GM12875 (cell line): Measurements from ENCODE around the gene TRAF2.
A peak's percentile ranks its signal among the peaks of the same experiment; 100 is the strongest.

Experiments used
- H3K4me3 ChIP-seq: one replicate; pipeline ENCODE4 v1.5.1; 2011; ENCODE audit warnings: low read depth, low read length, control low read depth
- TF ChIP-seq, protein P1 (sequence below): IDR thresholded peaks from 2 replicates; pipeline ENCODE4 v1.5.1; 2011; ENCODE audit warnings: low read depth, mild to moderate bottlenecking, control low read depth, inconsistent platforms, low read length, moderate library complexity, borderline replicate concordance; ENCODE audit not compliant: insufficient read depth

Gene TRAF2

DNA sequence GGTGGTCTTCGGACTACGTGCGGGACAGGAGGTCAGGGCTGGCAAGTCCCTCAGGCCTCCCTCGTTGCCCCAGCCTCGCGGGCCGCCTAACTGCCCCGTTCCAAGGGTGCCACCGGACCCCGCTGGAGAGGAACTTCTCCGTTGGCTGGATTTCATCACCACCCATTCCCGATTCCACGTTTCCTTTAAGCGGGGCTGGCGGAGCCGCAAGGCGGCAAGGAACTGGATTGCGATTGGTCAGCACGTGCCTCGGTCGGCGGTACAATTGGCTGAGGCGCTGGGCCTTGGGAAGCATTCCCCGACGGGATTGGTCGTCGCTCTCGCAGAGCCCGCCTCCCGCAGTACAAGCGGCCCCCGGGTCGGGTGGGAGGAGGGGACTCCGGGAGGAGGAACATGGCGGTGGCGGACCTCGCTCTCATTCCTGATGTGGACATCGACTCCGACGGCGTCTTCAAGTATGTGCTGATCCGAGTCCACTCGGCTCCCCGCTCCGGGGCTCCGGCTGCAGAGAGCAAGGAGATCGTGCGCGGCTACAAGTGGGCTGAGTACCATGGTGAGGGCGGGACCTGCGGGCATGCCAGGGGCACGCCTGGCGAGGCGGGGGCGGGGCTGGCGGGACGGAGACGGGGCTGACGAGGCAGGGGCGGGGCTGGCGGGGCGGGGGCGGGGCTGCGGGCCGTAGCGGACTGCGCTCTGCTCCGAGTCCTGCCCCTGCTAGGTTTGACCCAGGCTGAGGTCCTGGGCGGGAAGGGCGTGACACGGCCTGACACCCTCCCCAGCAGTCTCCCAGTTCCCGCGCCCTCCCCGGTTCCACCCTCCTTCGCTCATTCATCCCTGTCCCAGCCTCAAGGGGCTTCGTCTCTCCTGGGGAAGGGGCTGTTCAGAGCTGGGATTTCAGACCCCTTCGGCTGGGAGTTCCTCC, 37.0 kb upstream of the TRAF2 start, which contains the start of gene PHPT1:
Gene PHPT1 (plus strand): TSS at position 372 of the 922 bp plus-strand sequence. CDS start 22 bp downstream, at position 394.
- TF ChIP-seq, protein P1, sequence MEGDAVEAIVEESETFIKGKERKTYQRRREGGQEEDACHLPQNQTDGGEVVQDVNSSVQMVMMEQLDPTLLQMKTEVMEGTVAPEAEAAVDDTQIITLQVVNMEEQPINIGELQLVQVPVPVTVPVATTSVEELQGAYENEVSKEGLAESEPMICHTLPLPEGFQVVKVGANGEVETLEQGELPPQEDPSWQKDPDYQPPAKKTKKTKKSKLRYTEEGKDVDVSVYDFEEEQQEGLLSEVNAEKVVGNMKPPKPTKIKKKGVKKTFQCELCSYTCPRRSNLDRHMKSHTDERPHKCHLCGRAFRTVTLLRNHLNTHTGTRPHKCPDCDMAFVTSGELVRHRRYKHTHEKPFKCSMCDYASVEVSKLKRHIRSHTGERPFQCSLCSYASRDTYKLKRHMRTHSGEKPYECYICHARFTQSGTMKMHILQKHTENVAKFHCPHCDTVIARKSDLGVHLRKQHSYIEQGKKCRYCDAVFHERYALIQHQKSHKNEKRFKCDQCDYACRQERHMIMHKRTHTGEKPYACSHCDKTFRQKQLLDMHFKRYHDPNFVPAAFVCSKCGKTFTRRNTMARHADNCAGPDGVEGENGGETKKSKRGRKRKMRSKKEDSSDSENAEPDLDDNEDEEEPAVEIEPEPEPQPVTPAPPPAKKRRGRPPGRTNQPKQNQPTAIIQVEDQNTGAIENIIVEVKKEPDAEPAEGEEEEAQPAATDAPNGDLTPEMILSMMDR = no peak
- peak within 1 kb of the TSS; percentile 78 for H3K4me3 ChIP-seq

DNA sequence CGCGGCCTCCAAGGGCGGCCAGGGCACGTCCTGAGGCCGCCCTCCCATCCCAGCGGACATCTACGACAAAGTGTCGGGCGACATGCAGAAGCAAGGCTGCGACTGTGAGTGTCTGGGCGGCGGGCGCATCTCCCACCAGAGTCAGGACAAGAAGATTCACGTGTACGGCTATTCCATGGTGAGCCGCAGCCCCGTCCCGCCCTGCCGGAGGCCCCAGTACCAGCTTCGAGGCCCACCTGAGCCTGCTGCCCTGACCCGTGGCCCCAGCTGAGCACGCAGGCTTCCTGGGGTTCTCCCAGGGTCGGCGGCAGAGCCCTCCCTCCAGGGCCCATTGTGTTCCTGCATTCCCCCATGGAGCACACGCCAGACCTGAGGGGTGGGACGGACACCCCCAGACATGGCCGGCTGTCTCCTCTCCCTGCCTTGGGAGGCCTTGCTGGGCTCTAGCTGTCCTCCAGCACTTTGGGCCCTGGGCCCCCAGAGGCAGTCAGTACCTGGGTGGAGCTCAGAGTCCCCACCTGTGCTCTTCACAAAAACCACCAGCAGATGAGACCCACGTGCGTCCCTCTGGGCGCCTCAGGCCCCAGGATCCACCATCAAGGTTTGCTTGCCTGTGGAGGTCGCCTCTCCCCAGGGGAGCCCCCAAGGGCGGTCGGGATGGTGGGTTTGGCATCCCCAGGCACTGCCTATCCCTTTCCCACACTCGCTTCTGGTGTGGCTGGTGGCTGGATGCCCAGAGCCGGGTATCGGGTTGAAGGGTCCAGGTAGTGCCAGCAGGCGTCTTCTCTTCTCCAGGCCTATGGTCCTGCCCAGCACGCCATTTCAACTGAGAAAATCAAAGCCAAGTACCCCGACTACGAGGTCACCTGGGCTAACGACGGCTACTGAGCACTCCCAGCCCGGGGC, 36.1 kb upstream of the TRAF2 start:
- H3K4me3 ChIP-seq = peak overlapping the region; percentile 78
- TF ChIP-seq, protein P1 = no peak

DNA sequence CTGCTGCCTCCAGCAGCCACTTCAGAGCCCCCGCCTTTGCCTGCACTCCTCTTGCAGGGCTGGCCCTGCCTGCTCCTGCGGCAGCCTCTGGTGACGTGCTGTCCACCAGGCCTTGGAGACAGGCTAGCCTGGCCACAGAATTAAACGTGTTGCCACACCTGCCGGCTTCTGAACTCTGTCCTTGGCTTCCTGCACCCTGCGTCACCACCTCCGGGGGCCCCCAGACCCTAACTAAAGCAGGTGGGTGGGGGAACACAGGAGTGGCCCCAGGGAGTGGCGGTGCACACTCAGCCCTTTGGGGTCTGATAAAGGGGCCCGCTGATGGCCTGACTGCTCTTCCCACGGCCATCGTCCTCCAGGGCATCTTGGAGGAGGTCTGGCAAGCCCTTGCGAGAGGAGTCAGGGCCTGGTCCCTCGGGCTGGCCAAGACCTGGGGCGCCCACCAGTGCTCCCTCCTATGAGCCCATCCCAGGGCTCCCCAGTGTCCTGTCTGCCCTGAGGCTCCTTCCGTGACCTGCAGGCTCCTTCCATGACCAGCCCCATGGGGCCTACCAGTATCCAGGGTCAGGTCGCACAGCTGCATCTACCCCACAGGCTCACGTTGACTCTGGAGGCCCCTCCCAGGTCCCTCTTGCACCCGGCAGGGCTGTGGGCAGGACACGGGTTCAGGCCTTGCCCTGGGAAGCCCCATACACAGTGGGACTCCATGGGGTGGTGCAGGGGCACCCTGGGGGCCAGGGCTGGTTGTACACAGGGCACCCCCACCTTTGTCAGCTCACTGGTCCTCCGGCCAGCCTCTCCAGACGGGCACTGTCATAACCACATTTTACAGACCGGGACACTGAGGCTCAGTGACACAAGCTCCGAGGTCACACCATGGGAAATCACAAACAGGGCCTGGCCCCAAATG, 35.2 kb upstream of the TRAF2 start:
- no peak overlapping the region for H3K4me3 ChIP-seq
- TF ChIP-seq, protein P1 = no peak

DNA sequence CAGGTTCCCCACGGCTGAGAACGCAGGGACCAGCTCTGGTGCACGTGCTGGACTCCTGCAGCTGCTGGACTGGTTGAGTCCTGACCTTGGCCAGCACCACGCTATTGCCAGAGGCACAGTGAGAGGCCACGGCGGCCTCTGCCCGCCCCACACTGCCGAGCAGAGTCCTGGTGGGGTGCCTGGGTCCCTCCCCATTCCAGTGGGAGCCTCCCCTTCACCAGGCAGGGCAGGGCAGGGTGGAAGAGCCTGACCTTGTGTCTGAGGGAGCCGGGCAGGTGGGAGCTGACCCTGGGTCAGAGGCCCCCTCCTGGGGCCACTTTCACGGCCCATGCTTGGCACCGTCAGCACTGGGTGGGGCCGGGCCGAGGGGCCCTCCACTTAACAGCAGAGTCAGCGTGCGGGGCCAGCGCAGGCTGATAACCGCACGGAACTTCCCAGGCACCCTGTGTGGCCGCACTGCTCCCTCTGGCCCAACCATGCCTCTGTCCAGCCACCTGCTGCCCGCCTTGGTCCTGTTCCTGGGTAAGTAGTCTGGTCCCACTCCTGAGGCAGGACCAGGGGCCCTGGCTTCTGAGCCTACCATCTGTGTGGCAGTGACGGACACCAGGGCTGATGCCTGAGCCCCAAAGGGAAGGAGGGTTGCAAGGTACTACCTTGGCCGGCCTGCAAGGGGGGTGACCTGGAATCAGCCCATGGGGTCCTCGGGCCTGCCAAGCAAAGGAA, 34.2 kb upstream of the TRAF2 start, which contains the start of gene MAMDC4:
Gene MAMDC4 (plus strand): TSS at position 406 of the 723 bp plus-strand sequence. CDS start 71 bp downstream, at position 477.
- H3K4me3 ChIP-seq = no peak within 1 kb of the TSS
- TF ChIP-seq, protein P1 = no peak

DNA sequence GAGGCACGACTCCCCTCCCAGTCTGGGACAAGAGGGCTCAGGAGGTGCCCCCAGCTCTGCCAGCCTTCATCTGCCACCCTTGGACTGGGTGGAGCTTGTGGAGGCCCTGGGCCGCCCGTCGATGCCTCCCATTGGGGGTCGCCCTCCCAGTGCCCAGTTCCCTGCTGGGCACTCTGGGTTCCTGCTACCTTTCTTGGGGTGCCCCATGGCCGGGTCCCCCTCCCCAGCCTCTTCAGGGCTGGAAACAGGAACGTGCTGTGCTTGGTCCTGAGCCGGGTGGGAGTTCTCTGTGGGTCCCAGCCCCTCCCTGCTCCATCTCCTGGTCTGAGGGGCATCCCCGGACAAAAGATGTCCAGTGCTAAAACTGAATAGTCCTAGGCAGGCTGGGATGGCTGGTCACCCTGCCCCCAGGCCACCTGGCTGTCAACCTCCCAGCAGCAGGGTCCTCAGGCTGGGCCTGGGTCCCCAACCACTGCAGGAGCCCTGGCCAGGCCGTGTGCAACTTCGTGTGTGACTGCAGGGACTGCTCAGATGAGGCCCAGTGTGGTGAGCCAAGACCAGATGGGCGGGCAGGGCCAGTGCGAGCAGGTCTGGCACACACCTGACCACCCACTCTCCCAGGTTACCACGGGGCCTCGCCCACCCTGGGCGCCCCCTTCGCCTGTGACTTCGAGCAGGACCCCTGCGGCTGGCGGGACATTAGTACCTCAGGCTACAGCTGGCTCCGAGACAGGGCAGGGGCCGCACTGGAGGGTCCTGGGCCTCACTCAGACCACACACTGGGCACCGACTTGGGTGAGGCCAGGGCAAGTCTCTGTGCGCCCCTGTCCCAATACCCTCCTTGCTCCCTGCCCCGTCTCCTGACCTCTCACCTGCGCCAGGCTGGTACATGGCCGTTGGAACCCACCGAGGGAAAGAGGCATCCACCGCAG, 33.4 kb upstream of the TRAF2 start:
- TF ChIP-seq, protein P1 = no peak
- H3K4me3 ChIP-seq = no peak overlapping the region
